GM12878 (cell line): Measurements from ENCODE around the gene RNF126. TPM values are rescaled to one million over a fixed set of nuclear protein-coding genes. Genes with fewer than 3 reads are reported as not detected.

Source experiments
- ATAC-seq: fragments of 200-7000 bp; cut with Tn5 transposase; 3 replicates; pipeline ENCODE4 v1.9.1; 2020; ENCODE audit warnings: mild to moderate bottlenecking, moderate library complexity
- BruUV-seq: library from RNA; stranded (reverse); fragments of 400-500 nt; replicated peaks from 2 replicates; lab custom pipeline; 2021; lab: Mats Ljungman, UMichigan
- CTCF ChIA-PET: fragments of 300-600 bp; sonication (Branson Sonifier 250); formaldehyde crosslinking; extraction: SDS; loops from one replicate; lab custom pipeline; 2021; ENCODE audit warnings: inconsistent platforms; lab: Yijun Ruan, JAX
- POLR2A ChIA-PET: fragments of 350-600 bp; formaldehyde crosslinking; extraction: SDS; loops from one replicate; lab custom pipeline; 2021; ENCODE audit warnings: inconsistent platforms; lab: Charles Lee
- RAD21 ChIA-PET: fragments of 300-600 bp; sonication (Branson Sonifier 250); formaldehyde crosslinking; loops from one replicate; lab custom pipeline; 2023; ENCODE audit warnings: antibody characterized with exemption; ENCODE audit not compliant: unreplicated experiment; lab: Charles Lee
- SMC1A ChIA-PET: fragments of 300-600 bp; sonication (Branson Sonifier 250); formaldehyde crosslinking; loops from one replicate; lab custom pipeline; 2023; ENCODE audit not compliant: unreplicated experiment, uncharacterized antibody; lab: Charles Lee
- DNase-seq: peaks from one replicate; pipeline ENCODE4 v3.0.0-alpha.2; 2011; ENCODE audit warnings: low read depth, low spot score
- FAIRE-seq: peaks from 3 replicates; lab custom pipeline; 2011; peaks lifted over from hg19 to GRCh38; lab: Jason Lieb, UNC
- H2AFZ ChIP-seq: 2 replicates; pipeline ENCODE4 v1.6.0; 2011; ENCODE audit warnings: low read depth, low read length, control low read depth; ENCODE audit not compliant: control insufficient read depth
- H3K27ac ChIP-seq: 2 replicates; pipeline ENCODE4 v1.5.1; 2011; ENCODE audit warnings: control low read depth; ENCODE audit not compliant: control insufficient read depth, insufficient read depth
- H3K27me3 ChIP-seq, 2 experiments: replicated peaks in 1 of 2; 2 replicates each; pipeline versions ENCODE4 v1.6.0 to v1.6.1; 2011; ENCODE audit warnings: low read length in 1 of 2; ENCODE audit not compliant: control insufficient read depth in 2 of 2, insufficient read depth in 2 of 2
- H3K36me3 ChIP-seq, 2 experiments: 2 replicates each; pipeline ENCODE4 v1.5.1; 2011; ENCODE audit warnings: low read length in 1 of 2; ENCODE audit not compliant: control insufficient read depth in 2 of 2, insufficient read depth in 2 of 2
- H3K4me1 ChIP-seq: 2 replicates; pipeline ENCODE4 v1.6.1; 2011; ENCODE audit warnings: mild to moderate bottlenecking, low read length, moderate library complexity, mixed read lengths; ENCODE audit not compliant: control insufficient read depth, insufficient read depth
- H3K4me2 ChIP-seq: 2 replicates; pipeline ENCODE4 v1.6.0; 2011; ENCODE audit warnings: control low read depth; ENCODE audit not compliant: control insufficient read depth, insufficient read depth
- H3K4me3 ChIP-seq: fragments of 200-600 bp; sonication (generic); 2 replicates; pipeline ENCODE4 v1.5.1; 2016
- H3K79me2 ChIP-seq: 2 replicates; pipeline ENCODE4 v1.6.0; 2011; ENCODE audit warnings: low read length; ENCODE audit not compliant: control insufficient read depth, insufficient read depth
- H3K9ac ChIP-seq: 2 replicates; pipeline ENCODE4 v1.8.0; 2011; ENCODE audit warnings: low read length, control low read depth, mixed read lengths; ENCODE audit not compliant: control insufficient read depth, insufficient read depth
- H3K9me3 ChIP-seq: replicated peaks from 3 replicates; pipeline ENCODE4 v1.5.1; 2011; ENCODE audit warnings: mild to moderate bottlenecking, low read length; ENCODE audit not compliant: control insufficient read depth, insufficient read depth
- H4K20me1 ChIP-seq: 2 replicates; pipeline ENCODE4 v1.6.0; 2011; ENCODE audit not compliant: control insufficient read depth, insufficient read depth
- ASH2L ChIP-seq: fragments of 300-600, 200-600 bp; sonication (generic); IDR thresholded peaks from 2 replicates; pipeline ENCODE4 v1.6.1; 2017; ENCODE audit warnings: low read depth, mild to moderate bottlenecking, borderline replicate concordance
- ATF7 ChIP-seq: fragments of 450-650 bp; IDR thresholded peaks from 2 replicates; pipeline ENCODE4 v1.6.1; 2016; ENCODE audit warnings: low read depth, mild to moderate bottlenecking
- CREB1 ChIP-seq: IDR thresholded peaks from 2 replicates; pipeline ENCODE4 v1.6.1; 2012; ENCODE audit warnings: low read depth, mild to moderate bottlenecking, inconsistent platforms
- DPF2 ChIP-seq: fragments of 450-650 bp; IDR thresholded peaks from 2 replicates; pipeline ENCODE4 v1.6.1; 2017; ENCODE audit warnings: mild to moderate bottlenecking
- KAT2A ChIP-seq: conservative IDR thresholded peaks from 2 replicates; pipeline ENCODE4 v1.6.1; 2011; ENCODE audit warnings: low read depth, low read length; ENCODE audit not compliant: control insufficient read depth
- KLF5 ChIP-seq: fragments of 450-650 bp; IDR thresholded peaks from 2 replicates; pipeline ENCODE4 v1.6.1; 2014; ENCODE audit warnings: mild to moderate bottlenecking; ENCODE audit not compliant: partially characterized antibody
- RELA ChIP-seq: fragments of 450-650 bp; IDR thresholded peaks from 2 replicates; pipeline ENCODE4 v1.8.0; 2014; ENCODE audit warnings: borderline replicate concordance; ENCODE audit not compliant: partially characterized antibody
- RFX5 ChIP-seq: IDR thresholded peaks from 2 replicates; pipeline ENCODE4 v1.6.1; 2011; ENCODE audit warnings: low read depth, low read length, improper control_type of control experiment
- STAT3 ChIP-seq: IDR thresholded peaks from 2 replicates; pipeline ENCODE4 v1.6.1; 2011; ENCODE audit warnings: low read depth, low read length, improper control_type of control experiment
- ZBTB40 ChIP-seq: fragments of 450-650 bp; IDR thresholded peaks from 2 replicates; pipeline ENCODE4 v1.6.1; 2016; ENCODE audit warnings: mild to moderate bottlenecking, moderate library complexity, borderline replicate concordance
- ZNF274 ChIP-seq: IDR thresholded peaks from one replicate; pipeline ENCODE4 v1.8.0; 2011; ENCODE audit not compliant: insufficient read length, insufficient read depth
- ZZZ3 ChIP-seq: IDR thresholded peaks from 2 replicates; pipeline ENCODE4 v1.6.1; 2011; ENCODE audit warnings: low read depth; ENCODE audit not compliant: control insufficient read depth, insufficient read length
- WGBS: methylation state at CpG from one replicate; pipeline ENCODE4 v1.1.6; 2016; ENCODE audit warnings: low lambda C conversion rate; ENCODE audit not compliant: insufficient replicate concordance, insufficient coverage; ENCODE audit errors: missing lambda C conversion rate; 5-methylcytosine and 5-hydroxymethylcytosine counted together
- in situ Hi-C: fragments of 300-500 bp; cut with MboI; formaldehyde crosslinking; loops from 9 replicates; pipeline ENCODE4 v1.14.3; 2018; ENCODE audit warnings: mixed read lengths
- intact Hi-C: fragments of 100-400 bp; cut with micrococcal nuclease; formaldehyde crosslinking; loops from one replicate; pipeline ENCODE4 v1.14.2; 2022; ENCODE audit not compliant: unreplicated experiment
- polyA plus RNA-seq, 11 experiments: library from polyadenylated mRNA; depleted of rRNA in 4 of 11; unstranded in 6 of 11; stranded (reverse) in 5 of 11; fragments of >200 nt; fragmentation: Nextera tagmentation in 4 of 11; fragmentation: Illumina TruSeq in 1 of 11; extraction: Ambion mirVana in 4 of 11; extraction: Trizol in 1 of 11; gene quantifications; 1 replicate in 1 of 11; 2 replicates in 10 of 11; pipeline versions ENCODE4 v1.2.1 to v1.2.3, GENCODE V29; 2011 to 2016; ENCODE audit warnings: inconsistent platforms in 2 of 11, missing spikeins in 2 of 11, low read depth in 1 of 11
- total RNA-seq, 4 experiments: library from RNA; depleted of rRNA in 3 of 4; stranded (reverse); fragments of >200 nt in 3 of 4; fragmentation: Illumina TruSeq in 1 of 4; extraction: Trizol in 1 of 4; gene quantifications; 2 replicates each; pipeline versions ENCODE4 v1.2.1 to v1.2.3, GENCODE V29; 2013 to 2021

RNF126 gene
- total and polyA plus RNA-seq, 10 of the 15 experiments (the other 5 are each of a cell fraction or from before 2014, with no cell fraction given): 0.45 to 100 (median 50.6) TPM

GRCh38 chr19:634975-635652 lies 27.9 kb downstream of the RNF126 start:
- Histone ChIP-seq H3K4me2 (no peak overlapping the region), H3K9ac (no peak overlapping the region), H2AFZ (no peak overlapping the region), H4K20me1 (no peaks in the 10 kb centered on the region), H3K4me1 (peaks cover 37% of the 10 kb centered on the region), H3K36me3 (no peaks in the 10 kb centered on the region; a peak in 1 of 4 replicates), H3K9me3 (no peaks in the 10 kb centered on the region), H3K27me3 (no peaks in the 10 kb centered on the region), H3K27ac (no peak overlapping the region), H3K79me2 (peaks cover 16% of the 10 kb centered on the region), H3K4me3 (no peak overlapping the region)
- ChIA-PET SMC1A (no interaction called here), RAD21 (no interaction called here), CTCF (interaction anchor here (0.9 kb wide), 1 partner anchor 103 kb away, joined by 3 read pairs; no protein-coding TSS in a partner anchor), POLR2A (no interaction called here)
- intact Hi-C loops: loop anchor here (5.0 kb wide), 1 partner anchor 63 kb away; the partner anchor contains the start of gene BSG
- in situ Hi-C loops: no loop called here
- no peak for DNase-seq
- FAIRE-seq: no peak
- BruUV-seq: no TSS peak
- TF ChIP-seq ZNF274 (no peak), ZZZ3 (no peak), RELA (no peak), RFX5 (no peak), KLF5 (no peak), DPF2 (no peak), ATF7 (no peak), KAT2A (no peak), ASH2L (no peak), STAT3 (no peak), ZBTB40 (no peak), CREB1 (no peak)
- ATAC-seq: no peak
- 80% methylated on average over 16 of the region's 16 CpGs for WGBS
